ENCODE results near the gene PPHLN1.
A peak's percentile ranks its signal among the peaks of the same experiment; 100 is the strongest.
"Not testable (repeated sequence)": the region's sequence is repeated elsewhere in the genome, so short reads cannot be mapped to it uniquely, and the experiment has no call there.

The PPHLN1 gene

GRCh38 chr12:42372154-42372791 is 46.3 kb downstream of the PPHLN1 start:
- peak; percentile 53 for TF ChIP-seq CTCF (IDR thresholded peaks at IDR 0.05; ENCODE audit: low read depth, low read length)
- no peak overlapping the region for H3K4me3 ChIP-seq (ENCODE audit: low read depth, low read length)

DNA sequence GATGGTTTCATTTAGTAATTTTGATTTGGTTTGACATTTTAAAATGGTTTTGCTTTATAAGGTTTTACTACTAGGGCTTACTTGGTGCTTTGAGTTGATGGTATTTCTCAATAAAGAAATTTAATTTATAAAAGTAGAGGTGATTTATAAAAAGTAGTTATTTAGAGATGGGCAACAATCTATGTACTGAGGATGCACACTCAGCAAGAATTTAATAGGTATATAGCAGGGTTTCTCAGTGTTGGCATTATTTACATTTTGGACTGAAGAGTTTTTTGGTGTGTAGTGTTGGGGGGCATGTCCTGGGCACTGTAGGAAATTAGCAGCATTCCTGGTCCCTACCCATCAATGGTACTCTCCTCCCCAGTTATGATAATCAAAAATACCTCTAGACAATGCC is 47.7 kb downstream of the PPHLN1 start:
- no peak for TF ChIP-seq CTCF (IDR thresholded peaks at IDR 0.05; ENCODE audit: low read depth, low read length)

DNA sequence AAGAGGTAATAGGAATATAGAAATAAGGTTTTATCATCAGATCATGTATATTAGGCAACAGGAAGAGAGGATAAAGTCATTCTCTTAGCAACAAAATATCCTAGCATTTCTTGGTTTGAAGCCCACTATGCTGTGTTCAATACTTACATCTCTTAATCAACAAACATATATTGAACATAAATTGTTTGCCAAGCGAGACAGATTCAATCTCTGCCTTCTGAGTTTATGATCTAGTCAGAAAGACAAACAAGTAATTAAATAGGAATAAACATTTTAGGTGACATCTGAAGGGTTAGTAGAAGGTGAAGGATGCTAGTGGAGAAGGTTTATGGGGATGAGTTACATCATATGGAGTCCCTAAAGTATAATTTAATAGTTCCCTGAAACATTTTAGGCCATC is 54.8 kb downstream of the PPHLN1 start:
- TF ChIP-seq CTCF (IDR thresholded peaks at IDR 0.05; ENCODE audit: low read depth, low read length), result no peak

More for the DNA sequence above, 47.7 kb downstream of the PPHLN1 start:
- no peak overlapping the region for H3K4me3 ChIP-seq (ENCODE audit: low read depth, low read length)

DNA sequence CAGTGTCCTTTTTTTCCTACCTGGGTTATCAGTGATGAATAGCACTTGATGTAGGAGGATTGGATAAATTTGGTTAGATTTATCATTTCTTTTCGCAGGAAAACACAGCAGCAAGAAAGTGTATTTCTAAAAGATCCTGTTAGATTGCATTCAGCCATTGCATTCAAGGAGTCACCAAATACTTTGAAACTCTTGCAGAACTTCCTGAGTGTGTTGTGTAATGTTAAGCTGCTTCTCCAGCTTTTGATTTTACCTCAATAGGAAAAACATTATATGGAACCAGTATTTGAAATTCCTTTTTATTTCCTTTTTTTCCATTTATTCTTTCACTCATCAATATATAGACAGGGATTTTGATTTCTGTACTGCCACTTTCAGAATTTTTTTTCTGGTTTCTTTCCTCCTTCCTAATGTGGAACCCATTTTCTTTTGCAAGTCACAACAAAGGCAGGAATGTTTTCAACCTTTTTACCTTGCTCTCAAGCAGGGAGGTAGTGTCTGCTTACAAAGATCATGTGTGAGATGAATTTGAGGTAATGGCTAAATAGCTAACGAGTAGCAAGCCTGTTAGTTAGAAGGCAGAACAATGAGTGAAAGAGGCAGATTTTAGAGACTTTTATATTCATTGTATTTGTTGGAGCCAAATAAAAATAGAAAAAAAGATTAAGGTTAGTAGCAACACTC is 56.2 kb downstream of the PPHLN1 start:
- no peak overlapping the region for H3K4me3 ChIP-seq (ENCODE audit: low read depth, low read length)
- no peak for TF ChIP-seq CTCF (IDR thresholded peaks at IDR 0.05; ENCODE audit: low read depth, low read length)

More for the DNA sequence above, 54.8 kb downstream of the PPHLN1 start:
- no peak overlapping the region for H3K4me3 ChIP-seq (ENCODE audit: low read depth, low read length)

GRCh38 chr12:42385326-42385841 is 59.4 kb downstream of the PPHLN1 start:
- H3K4me3 ChIP-seq (ENCODE audit: low read depth, low read length), result no peak overlapping the region
- TF ChIP-seq CTCF (IDR thresholded peaks at IDR 0.05; ENCODE audit: low read depth, low read length), result no peak

GRCh38 chr12:42386308-42386707 is 60.3 kb downstream of the PPHLN1 start:
- no peak overlapping the region for H3K4me3 ChIP-seq (ENCODE audit: low read depth, low read length)
- no peak for TF ChIP-seq CTCF (IDR thresholded peaks at IDR 0.05; ENCODE audit: low read depth, low read length)

DNA sequence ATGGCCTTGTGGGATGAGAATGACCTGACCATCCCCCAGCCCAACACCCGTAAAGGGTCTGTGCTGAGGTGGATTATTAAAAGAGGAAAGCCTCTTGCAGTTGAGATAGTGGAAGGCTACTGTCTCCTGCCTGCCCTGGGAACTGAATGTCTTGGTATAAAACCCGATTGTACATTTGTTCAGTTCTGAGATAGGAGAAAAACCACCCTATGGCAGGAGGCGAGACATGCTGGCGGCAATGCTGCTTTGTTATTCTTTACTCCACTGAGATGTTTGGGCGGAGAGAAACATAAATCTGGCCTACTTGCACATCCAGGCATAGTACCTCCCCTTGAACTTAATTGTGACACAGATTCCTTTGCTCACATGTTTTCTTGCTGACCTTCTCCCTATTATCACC is 62.1 kb downstream of the PPHLN1 start:
- H3K4me3 ChIP-seq (ENCODE audit: low read depth, low read length), result not testable (repeated sequence)

Data from WI38 (cell line).